ENCODE results near the gene NFKBIE. TPM values are rescaled to one million over a fixed set of nuclear protein-coding genes. Genes with fewer than 3 reads are reported as not detected.
A peak's percentile ranks its signal among the peaks of the same experiment; 100 is the strongest.

Gene NFKBIE
- total RNA-seq, 1 donor from 2014 or later, result 6.3 TPM

DNA sequence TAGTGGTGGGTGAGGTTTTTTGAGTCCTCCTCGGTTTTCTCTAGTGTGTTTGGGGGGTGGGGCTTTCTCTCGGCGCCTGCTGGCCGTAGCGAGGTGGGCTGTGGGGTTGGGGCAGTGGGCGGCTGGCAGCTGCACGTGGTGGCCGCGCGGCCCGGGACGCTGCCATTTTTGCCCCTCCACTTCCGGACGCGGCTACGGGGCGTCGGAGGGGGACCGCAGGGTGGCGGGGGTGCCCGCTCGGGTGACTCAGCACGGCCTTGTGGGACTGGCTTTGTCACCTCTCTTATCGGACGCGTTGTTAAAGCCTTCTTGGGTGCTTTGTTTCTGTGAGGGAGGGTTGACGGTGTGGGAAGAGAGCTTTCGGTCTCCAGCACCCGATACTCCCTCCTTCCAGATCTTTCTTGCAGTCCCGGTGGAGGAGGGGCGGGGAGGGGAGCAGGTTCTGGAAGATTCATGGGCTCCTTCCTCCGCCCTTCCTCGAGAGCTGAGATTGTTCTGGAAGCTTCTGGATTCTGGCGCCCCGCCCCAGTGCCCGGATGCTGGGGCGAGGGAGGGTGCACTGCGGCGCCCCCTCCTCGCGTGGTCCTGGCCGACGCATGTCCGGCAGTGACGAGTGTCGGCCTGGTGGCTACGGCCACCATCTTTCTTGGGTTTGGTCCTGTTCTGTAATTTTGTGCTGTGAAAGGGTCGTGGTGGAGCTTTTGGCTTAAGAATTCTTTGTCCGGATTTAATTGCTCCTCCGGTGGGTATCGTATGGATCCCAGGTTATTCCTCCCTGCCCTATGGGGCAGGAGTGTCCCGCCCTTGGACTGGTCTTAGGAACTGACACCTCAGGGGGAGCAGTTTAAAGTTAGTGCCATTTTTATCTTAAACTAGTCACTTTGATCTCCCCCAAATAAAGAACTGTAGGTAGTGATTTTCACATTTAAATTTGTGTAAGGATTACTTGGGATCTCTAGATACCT, 17.7 kb downstream of the NFKBIE start:
- Histone ChIP-seq H3K36me3 (ENCODE audit: control insufficient read depth in 3 of 3, insufficient read depth in 3 of 3, low read length in 3 of 3) (peaks cover 33 to 39% (median 37%) of the 10 kb centered on the region in 3 donors), H3K4me1 (ENCODE audit: control insufficient read depth in 3 of 3, insufficient read depth in 3 of 3, low read length in 3 of 3) (peaks cover 22 to 47% (median 32%) of the 10 kb centered on the region in 3 donors), H3K9me3 (ENCODE audit: control insufficient read depth in 3 of 3, low read length in 3 of 3) (no peaks in the 10 kb centered on the region), H3K4me3 (ENCODE audit: low read length in 3 of 3) (peak overlapping the region; percentile 86 to 100 (median 94)), H3K27ac (ENCODE audit: low read depth, low read length) (peak overlapping the region; percentile 99), H3K27me3 (ENCODE audit: control insufficient read depth in 3 of 3, insufficient read depth in 3 of 3, low read length in 3 of 3) (no peaks in the 10 kb centered on the region), H3K9ac (ENCODE audit: low read depth in 1 of 3, low read length in 3 of 3) (peak overlapping the region; percentile 93 to 99 (median 95))

GRCh38 chr6:44246663-44247337, 18.6 kb downstream of the NFKBIE start, which contains the start of gene HSP90AB1:
Gene HSP90AB1, plus strand, starts transcription at chr6:44247101. Its CDS starts 1,529 bp downstream, at chr6:44248630.
- peaks cover 22 to 47% (median 27%) of the 10 kb centered on the region in 3 donors for H3K4me1 ChIP-seq (ENCODE audit: control insufficient read depth in 3 of 3, insufficient read depth in 3 of 3, low read length in 3 of 3)
- H3K27me3 ChIP-seq (ENCODE audit: control insufficient read depth in 3 of 3, insufficient read depth in 3 of 3, low read length in 3 of 3), result no peaks in the 10 kb centered on the region
- H3K9me3 ChIP-seq (ENCODE audit: control insufficient read depth in 3 of 3, low read length in 3 of 3), result no peaks in the 10 kb centered on the region
- H3K9ac ChIP-seq (ENCODE audit: low read depth in 1 of 3, low read length in 3 of 3), result peak within 1 kb of the TSS; percentile 93 to 99 (median 95)
- peak within 1 kb of the TSS; percentile 99 for H3K27ac ChIP-seq (ENCODE audit: low read depth, low read length)
- H3K36me3 ChIP-seq (ENCODE audit: control insufficient read depth in 3 of 3, insufficient read depth in 3 of 3, low read length in 3 of 3), result peaks cover 27 to 32% (median 32%) of the 10 kb centered on the region in 3 donors
- H3K4me3 ChIP-seq (ENCODE audit: low read length in 3 of 3), result peak within 1 kb of the TSS; percentile 86 to 100 (median 94)

GRCh38 chr6:44245912-44246662, 19.3 kb downstream of the NFKBIE start:
- H3K9ac ChIP-seq (ENCODE audit: low read depth in 1 of 3, low read length in 3 of 3), result peak overlapping the region; percentile 93 to 99 (median 95)
- H3K9me3 ChIP-seq (ENCODE audit: control insufficient read depth in 3 of 3, low read length in 3 of 3), result no peaks in the 10 kb centered on the region
- peak overlapping the region; percentile 99 for H3K27ac ChIP-seq (ENCODE audit: low read depth, low read length)
- H3K36me3 ChIP-seq (ENCODE audit: control insufficient read depth in 3 of 3, insufficient read depth in 3 of 3, low read length in 3 of 3), result peaks cover 20 to 25% (median 25%) of the 10 kb centered on the region in 3 donors
- no peaks in the 10 kb centered on the region for H3K27me3 ChIP-seq (ENCODE audit: control insufficient read depth in 3 of 3, insufficient read depth in 3 of 3, low read length in 3 of 3)
- H3K4me3 ChIP-seq (ENCODE audit: low read length in 3 of 3), result peak overlapping the region; percentile 86 to 100 (median 94)
- peaks cover 22 to 47% (median 25%) of the 10 kb centered on the region in 3 donors for H3K4me1 ChIP-seq (ENCODE audit: control insufficient read depth in 3 of 3, insufficient read depth in 3 of 3, low read length in 3 of 3)

GRCh38 chr6:44245391-44245911, 19.9 kb downstream of the NFKBIE start:
- Histone ChIP-seq H3K36me3 (ENCODE audit: control insufficient read depth in 3 of 3, insufficient read depth in 3 of 3, low read length in 3 of 3) (peaks cover 14 to 19% (median 18%) of the 10 kb centered on the region in 3 donors), H3K4me1 (ENCODE audit: control insufficient read depth in 3 of 3, insufficient read depth in 3 of 3, low read length in 3 of 3) (peaks cover 22 to 43% (median 25%) of the 10 kb centered on the region in 3 donors), H3K27me3 (ENCODE audit: control insufficient read depth in 3 of 3, insufficient read depth in 3 of 3, low read length in 3 of 3) (no peaks in the 10 kb centered on the region), H3K4me3 (ENCODE audit: low read length in 3 of 3) (peak overlapping the region; percentile 86 to 100 (median 94)), H3K9ac (ENCODE audit: low read depth in 1 of 3, low read length in 3 of 3) (peak overlapping the region; percentile 81 to 99 (median 95)), H3K27ac (ENCODE audit: low read depth, low read length) (peak overlapping the region; percentile 99), H3K9me3 (ENCODE audit: control insufficient read depth in 3 of 3, low read length in 3 of 3) (no peaks in the 10 kb centered on the region)

DNA sequence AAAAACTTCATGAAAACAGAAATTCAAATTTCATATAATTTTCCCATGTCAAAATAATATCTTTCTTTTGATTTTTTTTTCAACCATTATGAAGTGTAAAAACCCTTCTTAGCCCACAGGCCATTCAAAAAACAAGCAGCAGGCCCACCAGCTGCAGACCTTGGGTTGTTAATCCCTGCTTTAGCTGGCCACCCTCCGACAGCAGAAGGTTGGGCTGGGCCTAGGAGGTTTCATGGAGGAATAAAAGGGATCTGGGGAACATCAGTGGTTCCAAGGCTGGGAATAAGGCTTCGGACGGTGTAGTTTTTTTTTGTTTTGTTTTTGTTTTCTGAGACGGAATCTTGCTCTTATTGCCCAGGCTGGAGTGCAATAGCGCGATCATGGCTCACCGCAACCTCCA, 22.0 kb downstream of the NFKBIE start:
- H3K4me1 ChIP-seq (ENCODE audit: control insufficient read depth in 3 of 3, insufficient read depth in 3 of 3, low read length in 3 of 3), result peaks cover 13 to 26% (median 15%) of the 10 kb centered on the region in 3 donors
- no peak overlapping the region for H3K9ac ChIP-seq (ENCODE audit: low read depth in 1 of 3, low read length in 3 of 3)
- no peaks in the 10 kb centered on the region for H3K9me3 ChIP-seq (ENCODE audit: control insufficient read depth in 3 of 3, low read length in 3 of 3)
- peaks cover 0 to 3% (median 0%) of the 10 kb centered on the region in 3 donors for H3K36me3 ChIP-seq (ENCODE audit: control insufficient read depth in 3 of 3, insufficient read depth in 3 of 3, low read length in 3 of 3)
- no peak overlapping the region for H3K4me3 ChIP-seq (ENCODE audit: low read length in 3 of 3)
- H3K27me3 ChIP-seq (ENCODE audit: control insufficient read depth in 3 of 3, insufficient read depth in 3 of 3, low read length in 3 of 3), result no peaks in the 10 kb centered on the region
- no peak overlapping the region for H3K27ac ChIP-seq (ENCODE audit: low read depth, low read length)

GRCh38 chr6:44238687-44239350, 26.5 kb downstream of the NFKBIE start:
- Histone ChIP-seq H3K9ac (ENCODE audit: low read depth in 1 of 3, low read length in 3 of 3) (peak overlapping the region in 2 of 3 donors; percentile 21 to 88), H3K36me3 (ENCODE audit: control insufficient read depth in 3 of 3, insufficient read depth in 3 of 3, low read length in 3 of 3) (peaks cover 0 to 4% (median 3%) of the 10 kb centered on the region in 3 donors), H3K9me3 (ENCODE audit: control insufficient read depth in 3 of 3, low read length in 3 of 3) (no peaks in the 10 kb centered on the region), H3K4me3 (ENCODE audit: low read length in 3 of 3) (no peak overlapping the region), H3K27ac (ENCODE audit: low read depth, low read length) (peak overlapping the region; percentile 97), H3K4me1 (ENCODE audit: control insufficient read depth in 3 of 3, insufficient read depth in 3 of 3, low read length in 3 of 3) (peaks cover 32 to 44% (median 35%) of the 10 kb centered on the region in 3 donors), H3K27me3 (ENCODE audit: control insufficient read depth in 3 of 3, insufficient read depth in 3 of 3, low read length in 3 of 3) (no peaks in the 10 kb centered on the region)

GRCh38 chr6:44237813-44238433, 27.4 kb downstream of the NFKBIE start:
- peaks cover 41 to 53% (median 44%) of the 10 kb centered on the region in 3 donors for H3K4me1 ChIP-seq (ENCODE audit: control insufficient read depth in 3 of 3, insufficient read depth in 3 of 3, low read length in 3 of 3)

DNA sequence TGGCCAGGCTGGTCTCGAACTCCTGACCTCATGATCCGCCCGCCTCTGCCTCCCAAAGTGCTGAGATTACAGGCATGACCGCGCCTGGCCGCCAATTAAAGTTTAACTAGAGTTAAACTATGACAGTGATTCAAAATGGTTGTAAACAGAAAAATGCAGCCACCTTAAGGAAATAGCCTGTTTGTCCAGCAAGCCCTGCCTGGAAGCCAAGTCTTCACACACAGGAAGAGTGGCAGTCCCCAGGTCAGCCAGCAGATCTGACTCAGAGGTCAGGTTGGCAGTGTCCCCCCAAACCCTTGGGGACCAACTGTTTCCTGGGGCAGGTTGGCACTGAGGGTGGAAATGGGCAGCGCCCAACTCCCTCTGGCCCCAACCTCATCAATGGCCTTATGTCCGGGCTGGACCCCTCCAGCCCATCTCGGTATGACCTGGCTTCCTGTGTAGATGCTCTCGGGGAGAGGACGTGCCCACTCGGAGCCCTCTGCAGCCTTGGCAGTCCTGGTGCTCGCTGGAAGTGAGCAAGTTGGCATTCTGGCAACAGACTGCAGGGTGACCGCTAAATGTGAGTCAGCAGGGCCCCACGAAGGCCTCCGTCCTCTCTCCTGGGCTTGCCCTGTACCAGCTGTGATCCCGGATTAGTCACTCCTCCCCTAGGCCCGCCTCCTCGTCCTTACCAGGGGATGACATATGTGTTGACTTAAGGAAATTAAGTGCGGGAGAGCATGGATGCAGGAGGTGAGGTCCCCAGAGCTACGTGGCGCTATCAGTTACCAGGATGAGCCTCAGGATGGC, 28.1 kb downstream of the NFKBIE start:
- Histone ChIP-seq H3K4me3 (ENCODE audit: low read length in 3 of 3) (peak overlapping the region; percentile 74 to 87 (median 82)), H3K9me3 (ENCODE audit: control insufficient read depth in 3 of 3, low read length in 3 of 3) (no peaks in the 10 kb centered on the region), H3K27me3 (ENCODE audit: control insufficient read depth in 3 of 3, insufficient read depth in 3 of 3, low read length in 3 of 3) (no peaks in the 10 kb centered on the region), H3K27ac (ENCODE audit: low read depth, low read length) (peak overlapping the region; percentile 97), H3K9ac (ENCODE audit: low read depth in 1 of 3, low read length in 3 of 3) (peak overlapping the region; percentile 86 to 88 (median 87)), H3K4me1 (ENCODE audit: control insufficient read depth in 3 of 3, insufficient read depth in 3 of 3, low read length in 3 of 3) (peaks cover 46 to 60% (median 51%) of the 10 kb centered on the region in 3 donors), H3K36me3 (ENCODE audit: control insufficient read depth in 3 of 3, insufficient read depth in 3 of 3, low read length in 3 of 3) (peaks cover 12 to 16% (median 14%) of the 10 kb centered on the region in 3 donors)

More at GRCh38 chr6:44237813-44238433, 27.4 kb downstream of the NFKBIE start:
- Histone ChIP-seq H3K4me3 (ENCODE audit: low read length in 3 of 3) (peak overlapping the region; percentile 74 to 87 (median 82)), H3K9me3 (ENCODE audit: control insufficient read depth in 3 of 3, low read length in 3 of 3) (no peaks in the 10 kb centered on the region), H3K27me3 (ENCODE audit: control insufficient read depth in 3 of 3, insufficient read depth in 3 of 3, low read length in 3 of 3) (no peaks in the 10 kb centered on the region), H3K36me3 (ENCODE audit: control insufficient read depth in 3 of 3, insufficient read depth in 3 of 3, low read length in 3 of 3) (peaks cover 5 to 9% (median 7%) of the 10 kb centered on the region in 3 donors), H3K9ac (ENCODE audit: low read depth in 1 of 3, low read length in 3 of 3) (peak overlapping the region; percentile 86 to 88 (median 87)), H3K27ac (ENCODE audit: low read depth, low read length) (peak overlapping the region; percentile 97)
